Stimulated activated CD4-positive, alpha-beta T cell treated with anti-CD3 and anti-CD28 coated beads, Interleukin-15, amount 100 ng/mL, for 24 hours (primary cell): Measurements from ENCODE around the gene ADAT2.

Experiments used
- DNase-seq: peaks from one replicate; pipeline ENCODE4 v3.0.0-alpha.2; 2020

The ADAT2 gene

DNA sequence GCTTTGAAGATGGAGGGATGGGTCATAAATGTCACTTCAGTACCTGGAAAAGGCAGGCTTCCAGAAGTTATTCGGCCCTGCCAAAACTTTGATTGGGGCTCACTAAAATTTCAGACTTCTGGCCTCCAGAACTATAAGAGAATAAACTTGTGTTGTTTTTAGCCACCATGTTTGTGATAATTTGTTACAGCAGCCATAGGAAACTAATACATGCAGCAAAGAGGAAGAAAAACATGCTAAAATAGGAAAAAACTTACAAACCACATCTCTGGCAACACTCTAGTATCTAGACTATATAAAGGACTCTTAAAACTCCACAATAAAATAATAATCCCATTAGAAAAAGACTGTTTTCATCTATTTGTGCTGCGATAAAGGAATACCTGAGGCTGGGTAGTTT lies 9.5 kb downstream of the ADAT2 start:
- DNase-seq: no peak

DNA sequence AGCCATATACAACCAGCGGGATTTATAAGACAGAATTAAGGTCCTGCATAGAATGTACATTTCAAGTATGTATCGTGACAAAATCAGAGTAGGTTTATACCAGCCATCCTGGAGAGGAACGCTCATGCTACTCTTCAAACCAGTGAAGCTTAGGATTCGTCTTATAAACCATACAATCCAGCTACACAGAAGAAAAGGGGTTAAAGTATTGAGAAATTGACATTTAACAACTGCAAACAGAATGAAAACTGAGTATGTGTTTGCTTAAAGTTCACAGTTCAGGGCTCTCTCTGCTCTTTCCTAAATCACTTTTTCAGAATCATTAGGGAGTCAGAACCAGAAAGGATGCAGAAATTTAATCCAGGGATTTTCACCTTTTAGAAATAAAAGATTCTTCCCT lies 17.9 kb downstream of the ADAT2 start:
- no peak for DNase-seq

DNA sequence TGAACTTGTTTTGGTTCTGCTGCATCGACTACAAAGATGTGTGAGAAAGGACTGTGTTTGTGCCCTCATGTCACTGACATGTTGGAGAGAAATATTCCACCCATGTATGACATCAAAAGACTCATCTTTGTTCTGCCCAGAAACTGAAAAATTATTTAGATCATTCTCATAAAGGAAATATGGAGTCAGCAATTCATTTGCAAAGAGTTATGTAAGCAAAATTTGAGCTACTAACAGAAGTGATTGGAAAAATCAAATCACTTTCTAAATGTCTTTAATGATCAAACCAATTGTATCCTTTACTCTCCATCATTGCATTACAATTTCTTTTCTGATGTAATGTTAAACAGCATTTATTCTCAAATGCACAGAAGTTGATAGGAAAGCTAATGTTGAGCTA lies 19.3 kb downstream of the ADAT2 start:
- no peak for DNase-seq

DNA sequence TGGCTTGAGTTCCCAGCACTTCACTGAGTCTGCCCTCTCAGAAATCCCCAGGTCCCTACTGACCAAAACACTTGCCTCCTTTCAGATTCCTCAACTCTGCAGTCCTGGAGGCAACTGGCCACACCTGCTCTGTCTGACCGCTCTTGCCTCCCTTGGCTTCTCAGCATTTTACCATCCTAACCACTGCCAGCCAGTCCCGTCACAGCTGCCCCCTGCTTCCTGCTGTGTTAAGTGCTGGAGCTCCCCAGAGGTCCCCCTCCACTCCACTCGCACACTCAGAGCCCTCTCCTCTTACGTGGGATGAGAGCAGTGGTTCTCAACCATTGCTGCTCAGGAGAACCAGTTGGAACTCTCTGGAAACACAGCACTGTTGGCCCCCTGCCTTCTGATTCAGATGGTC lies 20.5 kb downstream of the ADAT2 start:
- DNase-seq: no peak

DNA sequence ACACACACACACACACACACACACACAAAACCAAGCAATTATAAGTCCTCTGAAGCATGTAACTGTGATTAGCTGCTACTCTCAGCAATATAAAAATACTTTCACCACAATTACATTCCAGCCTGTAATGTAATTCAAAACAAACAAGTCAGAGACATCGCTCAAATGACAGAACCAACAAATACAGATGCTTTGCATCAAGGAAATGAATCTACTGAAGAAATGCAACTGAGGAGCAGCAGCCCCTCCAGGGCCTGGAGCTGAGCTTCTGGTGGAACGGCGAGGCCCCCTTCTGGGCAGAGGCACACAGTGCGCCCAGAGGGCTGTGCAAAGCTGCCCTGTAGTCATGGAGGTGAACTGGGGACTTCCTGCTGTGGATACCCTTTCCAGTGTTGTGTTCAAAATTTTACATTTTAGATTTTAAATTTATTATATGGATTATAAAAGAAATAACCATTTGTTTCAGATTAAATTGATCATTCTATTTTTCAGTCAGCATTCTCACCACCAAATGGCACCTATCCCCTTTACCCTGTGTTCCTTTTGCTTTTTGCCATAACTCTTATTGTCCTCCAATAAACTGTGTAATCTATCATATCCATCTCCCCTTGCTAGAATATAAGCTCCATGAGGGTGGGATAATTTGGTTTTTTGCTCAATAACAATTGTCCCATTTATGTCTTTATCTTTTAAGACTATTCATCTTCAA lies 23.2 kb downstream of the ADAT2 start:
- DNase-seq: peak; percentile 71

DNA sequence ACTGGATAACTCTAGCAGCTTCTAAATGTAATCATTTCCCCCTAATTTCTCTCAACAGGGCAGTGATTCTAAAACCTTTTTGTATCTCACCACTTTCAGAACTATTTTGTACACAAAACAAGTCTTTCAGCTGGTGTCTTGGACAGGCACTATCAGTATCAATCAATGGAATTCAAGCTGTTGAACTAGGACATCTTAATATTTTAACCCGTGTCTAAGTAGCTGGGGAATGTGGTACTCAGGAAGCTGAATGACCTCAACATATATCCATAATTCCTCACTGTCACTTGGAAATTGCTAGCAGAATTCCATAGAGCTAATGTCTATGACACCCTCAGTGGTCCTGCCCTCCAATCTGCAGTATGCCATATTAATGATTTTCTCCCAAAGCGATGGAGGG lies 24.5 kb downstream of the ADAT2 start:
- DNase-seq: no peak

DNA sequence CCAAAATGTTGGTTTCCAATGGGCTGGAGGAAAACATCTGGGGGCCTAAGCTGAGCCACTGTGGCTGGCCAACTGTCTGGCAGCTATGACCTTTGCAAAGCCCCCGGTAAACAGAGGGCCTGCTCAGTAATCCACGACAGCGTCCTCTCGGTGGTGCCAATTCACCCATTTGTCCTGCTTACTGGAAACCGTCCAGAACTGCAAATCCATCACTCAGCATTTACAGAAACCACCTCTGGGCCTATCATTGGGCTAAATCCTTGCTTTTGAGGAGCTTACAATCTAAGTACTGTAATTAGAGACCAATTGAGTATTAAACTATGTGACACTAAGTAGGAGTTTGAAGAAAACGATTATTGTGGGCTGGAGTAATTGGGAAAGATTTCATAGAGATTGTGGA lies 31.0 kb downstream of the ADAT2 start:
- DNase-seq: no peak

DNA sequence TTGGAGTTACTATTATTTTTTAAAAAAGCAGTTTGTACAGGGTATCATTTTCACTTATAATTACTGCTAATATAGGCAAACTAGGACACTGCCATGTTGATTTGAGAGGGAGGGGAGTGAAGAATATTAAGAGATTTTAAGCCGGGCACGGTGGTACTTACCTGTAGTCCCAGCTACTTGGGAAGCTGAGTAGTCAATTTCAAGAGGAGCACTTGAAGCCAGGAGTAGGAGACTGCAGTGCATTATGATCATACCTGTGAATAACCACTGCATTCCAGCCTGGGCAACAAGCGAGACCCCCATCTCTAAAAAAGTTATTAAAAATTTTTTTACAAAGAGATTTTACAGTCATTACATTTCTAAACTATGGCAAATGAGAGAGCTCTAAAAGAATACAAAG lies 35.7 kb downstream of the ADAT2 start:
- DNase-seq: no peak

DNA sequence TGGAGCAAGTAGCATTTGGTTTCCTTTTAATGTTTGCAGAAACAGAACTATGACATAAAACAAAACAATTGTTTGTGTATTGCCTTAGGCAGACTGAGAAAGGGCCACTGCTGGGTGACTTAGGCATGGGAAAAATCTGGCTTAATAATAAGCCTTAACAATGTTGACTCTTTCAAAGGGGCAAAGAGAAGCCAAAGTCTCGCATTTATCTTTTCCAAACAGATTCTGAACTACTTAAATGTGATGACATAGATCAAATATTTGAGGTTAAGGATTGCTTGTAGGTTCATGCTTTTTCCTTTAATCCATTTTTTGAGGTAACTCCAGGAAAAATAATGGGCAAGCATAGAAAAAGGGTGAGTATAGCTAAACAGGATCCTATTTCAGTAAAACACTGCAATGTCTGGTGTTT lies 39.6 kb downstream of the ADAT2 start:
- DNase-seq: no peak

DNA sequence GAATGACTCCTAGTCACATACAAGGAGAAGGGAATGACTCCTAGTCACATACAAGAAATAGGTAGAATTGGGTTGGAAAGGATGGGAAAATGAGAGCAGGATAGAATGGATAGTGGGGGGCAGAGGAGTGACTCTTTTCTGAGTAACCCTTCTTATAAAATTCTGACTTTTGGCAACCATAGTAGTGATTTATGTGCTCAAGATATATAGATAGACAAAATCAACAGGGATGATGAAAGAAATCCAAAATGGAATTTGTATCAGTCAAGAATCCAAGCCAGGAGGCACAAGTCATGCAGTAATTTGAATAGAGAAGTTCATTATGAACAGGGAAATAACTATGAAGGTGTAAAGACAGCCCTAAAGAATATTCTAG lies 41.7 kb downstream of the ADAT2 start:
- no peak for DNase-seq

DNA sequence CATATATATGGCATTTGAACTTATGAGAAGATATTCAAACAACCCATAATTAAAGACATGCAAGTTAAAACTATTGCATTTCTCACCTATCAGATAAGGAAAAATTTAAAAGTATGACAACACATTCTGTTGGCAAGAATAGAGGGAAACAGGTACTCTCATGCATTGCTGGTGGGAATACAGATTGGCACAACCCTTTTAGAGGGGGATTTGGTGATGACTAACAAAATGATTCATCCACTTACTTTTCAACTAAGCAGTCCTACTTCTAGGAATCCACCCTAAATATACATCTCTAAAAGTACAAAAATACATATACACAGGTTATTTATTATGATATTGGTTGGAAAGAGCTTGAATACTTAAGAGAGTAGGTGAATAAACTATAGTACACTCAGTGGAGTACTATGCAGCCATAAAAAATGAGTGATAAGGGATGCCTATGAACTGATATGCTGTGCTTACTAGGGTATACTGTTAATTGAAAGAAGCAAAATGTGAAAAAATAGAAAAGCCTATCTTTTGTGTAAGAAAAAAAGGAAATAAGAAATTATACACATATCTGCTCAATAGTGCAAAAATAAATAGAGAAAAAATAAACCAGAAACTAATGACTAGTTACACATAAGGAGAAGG lies 42.2 kb downstream of the ADAT2 start:
- no peak for DNase-seq

DNA sequence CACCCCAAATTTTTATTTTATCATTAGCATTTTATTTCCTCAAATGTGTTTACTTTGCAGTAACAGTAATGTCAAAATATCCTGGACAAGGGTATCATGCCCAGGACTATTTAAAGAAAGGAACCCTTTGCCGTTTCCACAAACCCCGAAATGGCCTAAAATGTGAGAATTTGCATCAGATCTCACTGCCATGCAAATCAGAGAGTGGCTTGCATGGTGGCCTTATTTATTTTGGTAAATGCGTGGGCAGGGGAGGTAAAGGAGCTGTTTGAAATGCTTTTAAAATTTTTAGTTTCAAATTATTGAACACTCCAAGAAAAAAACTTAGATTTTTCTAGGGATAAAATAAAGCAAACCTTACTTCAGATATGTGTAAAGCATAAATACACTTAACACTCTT lies 43.8 kb downstream of the ADAT2 start:
- DNase-seq: no peak

DNA sequence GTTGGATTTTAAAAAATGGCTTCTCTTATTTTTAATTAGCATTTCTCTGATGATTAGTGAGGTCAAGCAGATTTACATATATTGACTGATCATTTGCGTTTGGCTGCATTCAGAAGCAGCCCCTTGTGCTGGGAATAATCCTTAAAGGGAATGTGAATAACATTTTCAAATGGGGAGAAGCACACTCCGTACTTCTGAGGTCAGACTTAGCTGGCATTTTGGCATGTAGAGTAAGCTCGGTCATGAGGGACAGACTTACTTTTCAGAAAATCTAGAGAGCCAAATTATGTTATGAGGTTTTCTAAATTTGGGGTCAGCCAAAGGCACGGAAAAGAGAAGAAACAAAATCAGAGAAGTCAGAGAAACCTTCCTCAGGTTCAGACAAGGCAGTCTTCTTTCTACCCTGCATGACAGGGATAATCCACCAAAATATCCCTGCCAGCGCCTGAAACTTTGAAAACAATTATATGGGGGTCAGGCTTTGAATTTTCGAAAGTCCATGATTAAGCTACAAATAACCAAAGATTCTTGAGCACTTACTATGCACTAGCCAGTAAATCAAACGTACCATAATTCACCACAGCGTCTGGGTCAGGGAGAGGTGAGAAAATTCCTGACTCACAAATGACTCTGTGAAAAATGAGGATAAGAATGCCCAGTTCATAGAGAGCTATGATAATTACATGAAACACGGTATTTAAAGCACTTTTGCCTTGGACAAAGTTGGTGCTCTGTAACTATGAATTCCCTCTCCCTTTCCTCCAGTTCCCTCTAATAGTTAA lies 44.9 kb downstream of the ADAT2 start:
- DNase-seq: no peak

DNA sequence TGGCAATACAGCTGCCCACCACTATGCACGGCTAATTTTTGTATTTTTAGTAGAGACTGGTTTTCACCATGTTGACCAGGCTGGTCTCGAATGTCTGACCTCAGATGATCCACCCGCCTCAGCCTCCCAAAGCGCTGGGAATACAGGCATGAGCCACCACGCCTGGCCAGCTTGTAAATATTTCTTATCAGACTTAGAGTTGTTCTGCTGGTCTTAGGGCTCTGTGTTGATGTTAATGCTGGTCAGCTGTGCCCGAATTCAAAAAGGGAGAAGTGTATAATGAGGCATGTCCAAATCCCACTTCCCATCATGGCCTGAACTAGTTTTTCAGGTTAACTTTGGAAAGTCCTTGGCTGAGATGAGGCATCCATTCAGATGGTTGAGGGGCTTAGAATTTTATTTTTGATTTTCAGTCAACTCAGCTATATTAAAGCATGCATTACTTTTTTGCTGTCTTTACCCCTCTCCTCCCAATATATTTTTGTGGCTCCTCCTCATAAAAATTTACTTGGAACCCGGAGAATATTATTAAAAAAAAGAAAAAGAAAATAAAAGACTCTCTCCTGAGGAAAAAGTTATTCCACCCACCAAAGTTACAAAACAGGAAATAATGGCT lies 47.7 kb downstream of the ADAT2 start:
- DNase-seq: no peak

DNA sequence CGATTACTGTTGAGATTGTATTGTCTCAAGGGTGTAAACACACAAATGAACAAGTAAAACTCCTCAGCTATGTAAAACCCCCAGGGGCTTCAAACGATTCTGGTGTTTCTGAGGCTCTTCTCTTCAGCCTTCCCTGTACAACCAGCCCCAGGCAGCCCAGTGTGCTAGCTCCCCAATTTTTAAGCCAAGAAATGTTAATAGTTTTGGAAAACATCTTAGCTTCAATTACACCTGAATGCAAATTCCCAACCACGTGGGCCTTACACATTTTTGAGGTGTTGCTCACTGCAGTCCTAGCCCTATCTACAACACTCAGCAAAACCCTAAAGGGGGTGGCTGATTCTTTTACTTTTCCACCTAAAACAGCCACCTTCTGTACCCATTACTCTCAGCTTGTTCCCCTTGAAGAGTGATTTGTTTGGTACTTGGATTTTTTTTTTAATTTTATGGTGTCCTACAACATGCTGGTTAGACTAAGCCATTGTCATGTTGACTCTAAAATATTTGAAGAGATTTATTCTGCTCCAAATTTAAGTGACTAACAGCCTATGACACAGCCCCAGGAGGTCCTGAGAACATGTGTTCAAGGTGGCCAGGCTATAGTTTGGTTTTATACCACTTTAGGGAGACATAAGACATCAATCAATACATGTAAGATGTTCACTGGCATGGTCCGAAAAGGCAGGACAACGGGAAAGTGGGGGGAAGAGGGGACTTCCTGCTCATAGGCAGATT lies 48.7 kb downstream of the ADAT2 start:
- no peak for DNase-seq

DNA sequence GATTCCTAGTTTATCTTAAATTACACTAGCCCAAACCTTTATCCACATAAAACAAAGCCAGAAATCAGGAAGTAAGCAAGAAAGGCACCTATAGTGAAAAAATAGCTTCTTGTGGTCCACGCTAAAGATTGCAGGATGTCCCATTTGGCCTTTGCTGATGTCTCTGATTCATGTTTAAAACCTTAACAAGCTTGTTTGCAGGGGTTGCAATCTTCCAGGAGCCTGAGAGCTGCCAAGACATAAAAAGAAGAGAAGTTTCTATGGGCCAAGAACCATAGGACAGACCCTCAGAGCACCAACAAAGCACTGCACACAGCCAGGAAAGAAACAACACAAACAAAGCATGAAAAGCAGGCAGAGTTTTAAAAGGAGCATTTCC lies 49.4 kb downstream of the ADAT2 start:
- DNase-seq: no peak

DNA sequence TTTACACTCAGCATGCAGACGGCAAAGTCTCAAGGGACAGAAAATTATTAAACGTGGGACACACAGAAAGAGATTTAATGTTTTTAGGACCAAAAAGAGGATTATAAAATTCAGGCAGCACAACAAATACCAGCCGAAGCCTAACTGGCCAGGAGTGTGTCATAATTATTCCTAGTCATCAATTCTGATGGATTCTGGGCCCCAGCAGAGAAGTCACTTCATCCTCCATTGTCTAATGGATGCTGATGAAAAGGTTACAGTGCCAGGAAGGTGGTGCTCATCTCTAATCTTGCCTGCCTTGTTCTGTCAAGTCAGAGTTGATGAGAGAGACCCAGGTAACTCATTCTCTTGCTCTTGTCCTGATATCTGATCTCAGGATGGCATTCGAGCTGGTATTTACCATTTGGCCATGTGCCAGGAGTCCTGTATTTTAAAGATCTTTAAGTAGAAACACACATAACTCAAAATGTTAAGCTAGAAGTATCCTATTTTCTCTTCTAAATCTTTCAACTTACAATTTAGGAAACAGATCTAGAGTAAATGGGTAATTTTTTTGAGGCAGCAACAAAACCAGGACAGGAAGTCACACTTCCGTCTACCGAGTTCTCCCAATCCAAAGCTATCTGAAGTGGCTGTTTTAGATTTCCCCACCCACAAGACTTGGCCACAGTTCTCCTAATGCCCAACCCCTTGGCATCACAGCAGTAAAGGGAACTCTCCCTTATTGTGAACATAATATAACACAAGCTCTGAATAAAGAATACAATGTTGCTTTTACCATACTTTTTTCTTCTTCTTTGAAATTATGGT lies 50.0 kb downstream of the ADAT2 start:
- DNase-seq: no peak

DNA sequence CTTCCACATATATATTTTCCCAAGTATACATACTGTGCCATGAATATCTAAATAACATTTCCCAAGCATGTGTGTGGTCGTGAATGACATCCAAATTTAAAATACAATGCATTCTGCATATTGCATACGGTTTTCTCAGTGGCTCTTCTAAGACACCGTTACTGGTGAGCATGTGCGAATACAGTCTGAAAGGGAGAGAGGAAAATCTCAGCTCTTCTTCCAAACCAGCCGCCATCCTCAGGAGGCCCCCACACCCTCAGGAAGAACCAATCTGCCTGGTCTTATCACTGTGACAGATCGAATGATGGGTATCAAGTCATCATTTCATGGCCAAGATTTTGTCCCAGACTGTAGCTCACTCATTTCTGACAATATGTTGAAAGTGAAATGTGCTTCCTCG lies 50.7 kb downstream of the ADAT2 start:
- DNase-seq: no peak

DNA sequence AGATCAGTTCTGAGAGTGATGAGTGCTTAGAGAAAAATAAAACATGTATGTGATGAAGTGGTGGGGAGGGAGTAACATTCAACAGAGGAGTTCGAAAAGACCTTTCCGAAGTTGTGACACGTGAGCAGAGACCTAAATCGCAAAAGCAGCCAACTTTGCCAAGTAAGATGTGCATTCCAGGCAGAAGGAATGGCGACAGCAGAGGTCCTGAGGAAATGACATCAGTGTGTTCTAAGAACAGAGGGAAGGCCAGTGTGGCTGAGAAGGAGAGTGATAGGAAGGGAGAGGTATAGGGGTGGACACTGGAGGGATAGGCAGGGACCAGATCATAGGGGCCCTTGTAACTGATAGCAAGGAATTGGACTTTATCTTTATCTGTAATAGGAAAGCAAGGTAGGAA lies 51.3 kb downstream of the ADAT2 start:
- no peak for DNase-seq

DNA sequence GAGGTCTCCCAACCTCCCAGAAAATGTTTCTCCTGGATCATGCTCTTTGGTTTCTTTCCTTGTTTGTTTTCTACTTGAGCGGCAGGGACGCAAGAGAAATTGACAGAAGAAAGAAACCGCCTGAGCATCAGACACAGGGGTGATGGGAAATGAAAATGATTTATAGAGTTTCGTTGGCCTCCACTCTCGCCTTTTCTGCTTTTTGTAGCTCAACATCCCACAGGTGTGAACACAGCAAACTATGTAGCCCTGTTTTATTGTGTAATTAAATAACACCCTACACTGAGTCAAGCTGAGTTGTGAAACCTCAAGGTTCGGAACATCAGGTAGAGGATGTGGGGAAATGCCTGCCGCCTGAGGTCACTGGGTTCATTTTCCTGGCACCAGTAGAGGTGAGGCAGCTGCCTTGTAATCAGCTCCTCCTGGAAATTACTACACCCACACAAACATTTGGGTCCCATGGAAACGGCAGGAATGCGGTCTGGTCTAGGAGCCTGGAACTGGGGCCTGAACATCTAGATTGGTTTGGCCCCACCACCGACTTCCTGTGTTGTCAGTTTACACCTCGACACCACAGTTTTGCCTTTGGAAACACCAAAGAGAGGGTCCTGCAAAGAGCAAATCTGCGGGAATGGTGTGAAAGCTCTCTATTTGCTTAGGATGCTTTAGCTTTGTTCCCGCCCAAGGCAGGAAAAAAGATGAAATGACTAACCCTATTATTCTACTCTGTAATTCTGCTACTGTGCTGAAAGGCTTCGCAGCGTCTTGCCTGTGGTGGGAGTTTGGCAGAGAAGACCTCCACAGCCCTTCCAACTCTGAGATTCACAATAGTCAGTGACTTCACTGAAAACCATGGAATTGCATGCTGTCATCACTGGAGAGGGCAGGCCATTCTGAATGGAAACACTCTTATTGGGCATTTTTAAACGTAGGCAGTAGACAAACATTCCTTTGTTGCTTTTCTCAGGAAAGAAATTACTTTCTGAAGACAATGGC lies 53.0 kb downstream of the ADAT2 start:
- DNase-seq: no peak
